Fibroblast of pulmonary artery (primary cell): ENCODE results near the gene TOGARAM2.

Experiments used
- DNase-seq: peaks from one replicate; pipeline ENCODE4 v3.0.0-alpha.2; 2010; ENCODE audit warnings: low read depth
- H3K4me3 ChIP-seq: replicated peaks from 2 replicates; pipeline ENCODE4 v1.5.1; 2011; ENCODE audit warnings: low read depth, mild to moderate bottlenecking, control low read depth, low read length, moderate library complexity
- CTCF ChIP-seq: IDR thresholded peaks from 2 replicates; pipeline ENCODE4 v1.5.1; 2011; ENCODE audit warnings: mild to moderate bottlenecking, control low read depth, low read length, inconsistent platforms; ENCODE audit errors: missing control alignments

TOGARAM2 gene

GRCh38 chr2:28981016-28981441 is at the start of gene TOGARAM2:
Gene TOGARAM2 (plus strand): TSS chr2:28981298. CDS start chr2:28994835, 13,537 bp downstream.
- H3K4me3 ChIP-seq, result no peak within 1 kb of the TSS
- DNase-seq, result peak; percentile 22
- TF ChIP-seq CTCF, result no peak

GRCh38 chr2:28934769-28935168 is 46.3 kb upstream of the TOGARAM2 start:
- no peak for DNase-seq
- H3K4me3 ChIP-seq, result no peak overlapping the region
- TF ChIP-seq CTCF, result no peak

DNA sequence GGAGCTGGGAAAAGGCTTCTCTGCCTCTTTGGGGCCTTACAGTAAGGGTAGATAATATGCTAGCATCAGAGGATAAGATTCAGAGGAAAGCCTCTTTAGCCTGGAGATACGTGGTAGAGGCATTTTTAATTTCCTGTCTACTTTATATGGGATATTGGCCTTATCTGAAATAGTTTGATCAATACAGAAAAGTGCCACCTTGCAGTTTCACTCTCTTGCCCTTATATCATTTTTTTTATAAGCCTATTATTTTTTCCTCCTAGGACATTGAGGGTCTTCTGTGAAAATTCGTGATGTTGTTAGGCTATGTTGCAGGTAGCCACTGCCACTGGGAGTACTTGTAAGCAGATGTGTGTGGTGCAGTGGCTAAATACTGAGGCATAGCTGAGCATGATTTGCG is 40.1 kb upstream of the TOGARAM2 start:
- no peak for DNase-seq
- no peak for TF ChIP-seq CTCF
- H3K4me3 ChIP-seq, result no peak overlapping the region

DNA sequence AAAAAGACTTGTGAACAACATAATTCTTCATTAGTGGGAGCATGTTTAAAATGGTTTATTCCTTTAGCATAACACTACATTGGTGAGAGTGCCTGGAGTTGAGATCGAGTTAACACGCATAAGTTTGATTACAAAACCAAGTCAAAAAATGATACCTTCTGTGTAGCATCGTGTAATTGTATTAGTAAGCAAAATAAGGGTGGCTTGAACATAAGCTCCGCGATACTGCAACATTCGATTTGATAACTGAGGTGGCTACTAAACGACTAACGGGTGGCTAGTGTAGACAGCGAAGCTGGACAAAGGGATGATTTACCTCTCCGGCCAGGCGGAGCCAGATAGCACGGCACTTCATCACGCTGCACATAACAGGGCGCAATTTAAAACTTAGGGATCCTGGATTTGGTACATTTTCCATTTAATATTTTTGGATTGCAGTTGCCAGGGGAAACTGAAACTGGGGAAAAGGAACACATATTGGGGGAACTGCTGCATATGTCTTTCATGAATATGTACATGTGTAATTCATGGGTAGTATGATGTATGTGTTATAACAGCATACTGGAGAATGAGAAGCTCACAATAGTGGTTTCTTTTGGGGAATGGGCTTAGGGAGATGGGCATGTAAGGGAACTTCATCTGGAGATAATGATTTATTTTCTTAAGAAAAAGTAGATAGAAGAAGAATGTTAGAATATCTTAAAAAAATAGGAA is 36.4 kb upstream of the TOGARAM2 start:
- no peak for DNase-seq
- no peak for TF ChIP-seq CTCF
- no peak overlapping the region for H3K4me3 ChIP-seq

DNA sequence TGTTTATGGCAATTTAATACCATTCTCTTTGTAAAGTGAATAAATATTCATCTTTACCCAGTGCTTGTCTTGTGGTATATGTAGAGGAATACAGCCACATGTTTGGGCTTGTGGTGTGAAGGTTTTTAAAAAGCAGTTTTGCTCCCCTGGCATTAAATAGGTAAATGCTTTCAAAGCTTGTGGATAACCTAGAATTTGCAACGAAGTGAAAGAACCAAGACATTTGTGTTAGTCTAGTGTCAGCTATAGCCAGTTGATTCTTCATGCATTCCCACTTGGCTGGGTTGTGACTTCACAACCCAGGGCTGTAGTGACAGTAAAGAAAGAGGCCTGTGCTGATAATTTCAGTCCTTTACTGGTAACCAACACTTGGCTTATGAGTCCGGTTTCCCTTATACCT is 32.9 kb upstream of the TOGARAM2 start:
- no peak for DNase-seq
- H3K4me3 ChIP-seq, result no peak overlapping the region
- no peak for TF ChIP-seq CTCF

GRCh38 chr2:28949190-28949589 is 31.9 kb upstream of the TOGARAM2 start:
- DNase-seq, result no peak
- no peak overlapping the region for H3K4me3 ChIP-seq
- TF ChIP-seq CTCF, result no peak
